ENCODE measurements around the gene CSN3.
"Not testable (repeated sequence)": the region's sequence is repeated elsewhere in the genome, so short reads cannot be mapped to it uniquely, and the experiment has no call there.

CSN3 gene

GRCh38 chr4:70242297-70242696 is at the start of gene CSN3:
TSS of gene CSN3 (plus strand) at chr4:70242597. CDS start at chr4:70244820, 2,223 bp downstream.
- H3K4me3 Mint-ChIP-seq; H3K36me3 Mint-ChIP-seq; H3K9me3 Mint-ChIP-seq (ENCODE audit: low read depth); H3K27me3 Mint-ChIP-seq; H3K4me1 Mint-ChIP-seq (ENCODE audit: low read depth); H3K27ac Mint-ChIP-seq: not testable (repeated sequence)

DNA sequence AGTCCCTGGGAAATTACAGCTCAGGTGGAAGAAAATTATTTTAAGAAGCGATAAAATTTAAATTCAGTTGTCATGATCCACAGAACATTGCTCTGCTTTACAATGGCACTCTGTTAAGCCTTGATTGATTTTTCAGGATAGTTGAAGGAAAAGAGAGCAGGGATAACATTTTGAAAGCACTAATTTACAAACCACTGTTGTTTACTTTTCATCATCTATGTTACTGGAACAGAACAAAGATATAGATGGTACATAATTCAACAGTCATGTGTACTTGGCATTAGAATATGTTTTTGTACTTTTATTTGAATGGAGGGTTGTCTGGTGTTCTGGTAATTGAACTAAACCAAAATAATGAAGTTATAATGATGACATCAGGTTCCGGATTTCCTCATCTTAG is 49.5 kb upstream of the CSN3 start:
- Mint-ChIP-seq H3K4me3 (no peak overlapping the region), H3K4me1 (ENCODE audit: low read depth) (no peaks in the 10 kb centered on the region), H3K9me3 (ENCODE audit: low read depth) (no peaks in the 10 kb centered on the region)

GRCh38 chr4:70195425-70195824 is 47.0 kb upstream of the CSN3 start, which contains the start of gene ODAM:
TSS of gene ODAM (plus strand) at chr4:70195725. CDS start at chr4:70196544, 819 bp downstream.
- Mint-ChIP-seq H3K4me1 (ENCODE audit: low read depth) (no peaks in the 10 kb centered on the region), H3K27ac (no peak within 1 kb of the TSS), H3K9me3 (ENCODE audit: low read depth) (no peaks in the 10 kb centered on the region), H3K27me3 (no peaks in the 10 kb centered on the region), H3K4me3 (no peak within 1 kb of the TSS), H3K36me3 (no peaks in the 10 kb centered on the region)

More for the DNA sequence above, 49.5 kb upstream of the CSN3 start:
- H3K36me3 Mint-ChIP-seq = no peaks in the 10 kb centered on the region
- no peak overlapping the region for H3K27ac Mint-ChIP-seq
- H3K27me3 Mint-ChIP-seq = no peaks in the 10 kb centered on the region

GRCh38 chr4:70196857-70197256 is 45.5 kb upstream of the CSN3 start:
- H3K4me1 Mint-ChIP-seq (ENCODE audit: low read depth) = no peaks in the 10 kb centered on the region
- no peak overlapping the region for H3K4me3 Mint-ChIP-seq
- H3K27ac Mint-ChIP-seq = no peak overlapping the region
- H3K36me3 Mint-ChIP-seq = no peaks in the 10 kb centered on the region
- H3K9me3 Mint-ChIP-seq (ENCODE audit: low read depth) = no peaks in the 10 kb centered on the region
- no peaks in the 10 kb centered on the region for H3K27me3 Mint-ChIP-seq

GRCh38 chr4:70197842-70198241 is 44.6 kb upstream of the CSN3 start:
- Mint-ChIP-seq H3K4me3 (no peak overlapping the region), H3K36me3 (no peaks in the 10 kb centered on the region), H3K9me3 (ENCODE audit: low read depth) (no peaks in the 10 kb centered on the region), H3K27me3 (no peaks in the 10 kb centered on the region), H3K4me1 (ENCODE audit: low read depth) (no peaks in the 10 kb centered on the region), H3K27ac (no peak overlapping the region)

GRCh38 chr4:70203601-70204000 is 38.8 kb upstream of the CSN3 start:
- Mint-ChIP-seq H3K27ac (no peak overlapping the region), H3K4me1 (ENCODE audit: low read depth) (no peaks in the 10 kb centered on the region), H3K4me3 (no peak overlapping the region), H3K9me3 (ENCODE audit: low read depth) (no peaks in the 10 kb centered on the region), H3K27me3 (no peaks in the 10 kb centered on the region), H3K36me3 (no peaks in the 10 kb centered on the region)

DNA sequence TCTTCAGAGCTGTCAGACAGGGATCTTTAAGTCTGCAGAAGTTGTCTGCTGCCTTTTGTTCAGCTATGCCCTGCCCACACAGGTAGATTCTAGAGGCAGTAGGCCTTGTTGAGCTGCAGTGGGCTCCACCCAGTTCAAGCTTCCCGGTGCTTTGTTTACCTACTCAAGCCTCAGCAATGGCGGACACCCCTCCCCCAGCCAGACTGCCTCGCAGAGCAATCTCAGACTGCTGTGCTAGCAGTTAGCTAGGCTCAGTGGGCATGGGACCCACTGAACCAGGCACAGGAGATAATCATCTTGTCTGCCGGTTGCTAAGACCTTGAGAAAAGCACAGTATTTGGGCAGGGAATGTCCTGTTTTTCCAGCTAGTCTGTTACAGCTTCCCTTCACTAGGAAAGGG is 29.6 kb upstream of the CSN3 start:
- H3K36me3 Mint-ChIP-seq; H3K4me1 Mint-ChIP-seq (ENCODE audit: low read depth); H3K27ac Mint-ChIP-seq; H3K4me3 Mint-ChIP-seq; H3K9me3 Mint-ChIP-seq (ENCODE audit: low read depth); H3K27me3 Mint-ChIP-seq: not testable (repeated sequence)

DNA sequence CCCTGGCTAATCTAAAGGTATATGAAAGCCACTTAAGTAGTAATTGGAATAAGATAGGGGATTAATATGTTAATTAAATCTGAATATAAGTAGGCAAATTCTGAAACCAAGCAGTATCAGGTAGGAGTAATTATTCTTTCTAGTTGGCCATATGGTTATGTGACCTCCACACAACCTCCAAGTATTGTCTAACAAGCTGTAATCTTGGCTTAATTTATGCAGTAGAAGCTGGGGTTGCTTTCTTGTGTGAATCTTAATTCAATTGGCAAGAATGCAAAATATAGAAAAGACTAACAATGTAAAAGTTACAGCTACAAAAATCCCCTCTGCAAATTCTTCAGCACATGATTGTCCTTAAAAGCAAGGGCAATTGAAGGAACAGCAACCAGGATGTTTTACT is 26.3 kb upstream of the CSN3 start:
- not testable (repeated sequence) for H3K9me3 Mint-ChIP-seq (ENCODE audit: low read depth); H3K27ac Mint-ChIP-seq; H3K4me3 Mint-ChIP-seq; H3K27me3 Mint-ChIP-seq; H3K36me3 Mint-ChIP-seq; H3K4me1 Mint-ChIP-seq (ENCODE audit: low read depth)

DNA sequence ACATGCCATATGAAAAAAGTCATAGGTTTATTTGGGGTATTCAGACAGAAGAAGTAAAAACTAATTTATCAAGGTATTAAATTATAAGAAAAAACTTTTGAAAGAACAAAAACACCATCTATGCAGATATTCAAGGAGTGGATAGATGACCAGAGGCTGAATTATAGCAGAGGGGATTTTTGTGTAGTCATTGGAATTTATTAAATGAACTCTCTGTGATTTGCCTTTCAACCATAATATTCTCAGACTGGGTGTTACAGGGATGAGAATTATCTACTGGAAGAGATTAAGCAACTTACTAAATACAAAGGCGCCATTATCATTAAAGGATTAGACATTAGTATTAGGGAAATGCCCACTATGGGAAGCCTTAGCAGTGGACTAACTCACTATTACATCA is 25.8 kb upstream of the CSN3 start:
- not testable (repeated sequence) for H3K27ac Mint-ChIP-seq; H3K27me3 Mint-ChIP-seq; H3K9me3 Mint-ChIP-seq (ENCODE audit: low read depth); H3K36me3 Mint-ChIP-seq; H3K4me3 Mint-ChIP-seq; H3K4me1 Mint-ChIP-seq (ENCODE audit: low read depth)

- not testable (repeated sequence) for H3K27ac Mint-ChIP-seq; H3K9me3 Mint-ChIP-seq (ENCODE audit: low read depth); H3K4me3 Mint-ChIP-seq; H3K27me3 Mint-ChIP-seq; H3K4me1 Mint-ChIP-seq (ENCODE audit: low read depth); H3K36me3 Mint-ChIP-seq
Observed at GRCh38 chr4:70221389-70221788, 21.0 kb upstream of the CSN3 start.

- not testable (repeated sequence) for H3K27ac Mint-ChIP-seq; H3K4me3 Mint-ChIP-seq; H3K4me1 Mint-ChIP-seq (ENCODE audit: low read depth); H3K27me3 Mint-ChIP-seq; H3K36me3 Mint-ChIP-seq; H3K9me3 Mint-ChIP-seq (ENCODE audit: low read depth)
Observed at GRCh38 chr4:70221818-70222217, 20.6 kb upstream of the CSN3 start.

DNA sequence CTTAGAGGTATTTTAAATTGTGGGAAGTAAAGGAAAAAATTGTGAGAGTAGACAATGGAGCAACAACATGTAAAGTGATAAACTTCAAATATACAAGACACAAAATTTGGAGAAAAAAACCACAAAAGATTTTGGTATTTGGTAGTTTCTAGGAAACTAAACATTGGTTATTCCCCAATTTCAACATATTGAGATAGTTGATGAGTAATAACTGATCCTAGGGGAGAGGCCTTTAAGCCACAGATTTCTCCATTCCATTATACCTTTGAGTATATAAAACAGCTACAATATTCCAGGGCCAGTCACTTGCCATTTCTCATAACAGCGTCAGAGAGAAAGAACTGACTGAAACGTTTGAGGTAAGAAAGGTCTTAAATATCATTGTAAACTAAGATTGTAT is 16.6 kb upstream of the CSN3 start, which contains the start of gene FDCSP:
Gene FDCSP, plus strand, starts transcription at position 301 of the 400 bp plus-strand sequence. CDS start 5,071 bp downstream, outside the sequence.
- H3K27ac Mint-ChIP-seq = no peak within 1 kb of the TSS
- no peaks in the 10 kb centered on the region for H3K36me3 Mint-ChIP-seq
- H3K4me1 Mint-ChIP-seq (ENCODE audit: low read depth) = no peaks in the 10 kb centered on the region
- no peaks in the 10 kb centered on the region for H3K9me3 Mint-ChIP-seq (ENCODE audit: low read depth)
- no peaks in the 10 kb centered on the region for H3K27me3 Mint-ChIP-seq
- H3K4me3 Mint-ChIP-seq = no peak within 1 kb of the TSS

- H3K27me3 Mint-ChIP-seq = no peaks in the 10 kb centered on the region
- no peak overlapping the region for H3K27ac Mint-ChIP-seq
- H3K9me3 Mint-ChIP-seq (ENCODE audit: low read depth) = no peaks in the 10 kb centered on the region
- H3K36me3 Mint-ChIP-seq = no peaks in the 10 kb centered on the region
- H3K4me3 Mint-ChIP-seq = no peak overlapping the region
- H3K4me1 Mint-ChIP-seq (ENCODE audit: low read depth) = no peaks in the 10 kb centered on the region
Observed at GRCh38 chr4:70236125-70236524, 6.3 kb upstream of the CSN3 start.

- Mint-ChIP-seq H3K36me3 (no peaks in the 10 kb centered on the region), H3K4me1 (ENCODE audit: low read depth) (no peaks in the 10 kb centered on the region), H3K4me3 (no peak overlapping the region), H3K9me3 (ENCODE audit: low read depth) (no peaks in the 10 kb centered on the region), H3K27me3 (no peaks in the 10 kb centered on the region), H3K27ac (no peak overlapping the region)
Observed at GRCh38 chr4:70239131-70239883, 3.1 kb upstream of the CSN3 start.

DNA sequence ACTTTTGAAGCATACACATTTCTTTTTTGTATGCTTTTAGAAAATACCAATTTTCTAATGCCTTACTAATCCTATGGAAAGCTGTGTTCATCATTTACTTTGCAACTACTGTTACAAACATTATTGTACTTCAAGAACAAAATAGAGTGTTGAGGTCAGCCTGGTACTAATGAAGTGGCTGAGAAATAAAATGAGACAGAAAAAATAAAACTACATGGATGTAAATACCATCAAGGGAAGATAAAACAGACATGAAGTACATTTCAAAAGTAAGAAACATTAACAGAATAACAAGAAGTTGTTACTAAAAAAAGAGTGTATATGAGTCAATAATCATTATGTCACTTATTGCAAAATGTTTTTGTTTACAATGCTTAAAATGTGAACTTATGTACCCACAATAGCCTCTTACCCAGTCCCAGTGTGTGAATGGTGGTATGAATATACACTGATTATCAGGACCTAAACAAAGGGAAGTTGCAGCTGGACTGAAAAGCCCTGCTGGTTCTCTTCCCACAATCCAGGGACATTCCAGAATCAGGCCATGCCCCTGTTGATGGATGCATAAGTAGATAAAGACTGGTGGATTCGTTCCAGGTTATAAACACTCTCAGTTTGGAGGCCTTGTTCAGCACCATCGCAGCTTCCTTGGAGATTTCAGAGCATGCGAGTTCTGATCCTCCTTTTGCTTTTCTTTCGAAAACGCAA is 2.4 kb upstream of the CSN3 start:
- H3K4me3 Mint-ChIP-seq = no peak overlapping the region
- no peaks in the 10 kb centered on the region for H3K36me3 Mint-ChIP-seq
- no peaks in the 10 kb centered on the region for H3K4me1 Mint-ChIP-seq (ENCODE audit: low read depth)
- H3K27me3 Mint-ChIP-seq = no peaks in the 10 kb centered on the region
- no peak overlapping the region for H3K27ac Mint-ChIP-seq
- H3K9me3 Mint-ChIP-seq (ENCODE audit: low read depth) = no peaks in the 10 kb centered on the region

GRCh38 chr4:70243091-70243490 is 694 bp downstream of the CSN3 start:
- Mint-ChIP-seq H3K9me3 (ENCODE audit: low read depth) (no peaks in the 10 kb centered on the region), H3K4me1 (ENCODE audit: low read depth) (no peaks in the 10 kb centered on the region), H3K36me3 (no peaks in the 10 kb centered on the region), H3K27me3 (no peaks in the 10 kb centered on the region), H3K27ac (no peak overlapping the region), H3K4me3 (no peak overlapping the region)

Measured in activated naive CD8-positive, alpha-beta T cell (primary cell).